ENCODE data around the gene RNF17.
"Not testable (repeated sequence)": the region's sequence is repeated elsewhere in the genome, so short reads cannot be mapped to it uniquely, and the experiment has no call there.

Gene RNF17

GRCh38 chr13:24763596-24764275, at the start of gene RNF17:
RNF17 (plus strand) TSS chr13:24764169; CDS start chr13:24764204, 35 bp downstream.
- DNase-seq: no peak

DNA sequence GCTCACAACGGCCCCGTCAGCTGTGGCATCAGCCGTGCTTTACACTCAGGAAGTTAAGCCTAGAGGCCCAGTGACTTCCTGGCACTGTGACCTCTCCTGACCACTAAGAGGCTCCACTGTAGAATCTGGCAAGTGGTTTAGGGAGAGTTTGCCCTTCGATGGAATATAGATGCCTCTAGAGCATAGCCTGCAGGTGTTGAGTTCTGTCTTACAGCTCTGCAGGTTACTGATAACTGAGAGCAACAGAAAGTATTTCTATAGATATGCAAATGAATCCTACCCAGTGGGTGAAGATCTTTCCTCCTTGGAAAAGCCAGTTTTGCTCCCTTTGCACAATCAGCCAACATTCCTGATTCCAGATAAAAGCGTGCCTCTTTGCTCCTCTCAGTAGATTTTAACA, 48.0 kb upstream of the RNF17 start:
- DNase-seq: no peak

DNA sequence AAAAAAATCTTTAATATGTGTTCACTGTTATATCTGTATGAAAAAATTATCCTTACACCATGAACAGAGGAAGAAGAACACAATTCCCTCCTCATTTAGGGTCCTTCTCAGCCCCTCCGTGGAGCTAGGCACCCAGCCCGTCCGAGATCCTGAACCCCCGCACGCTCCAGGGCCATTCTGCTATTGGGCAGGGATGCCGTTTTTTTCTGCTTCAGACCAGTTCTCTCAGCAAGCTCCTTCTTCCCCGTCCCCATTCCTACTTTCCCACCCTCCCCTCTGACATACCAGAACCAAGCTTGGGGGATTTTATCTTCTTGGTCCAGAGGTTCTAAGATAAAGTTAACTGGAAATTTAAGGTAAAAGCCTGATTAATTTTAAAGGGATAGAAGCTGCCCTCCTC, 47.5 kb upstream of the RNF17 start:
- DNase-seq: no peak

GRCh38 chr13:24717217-24717616, 46.8 kb upstream of the RNF17 start:
- no peak for DNase-seq

GRCh38 chr13:24718192-24718965, 45.6 kb upstream of the RNF17 start:
- DNase-seq: no peak

GRCh38 chr13:24719139-24719538, 44.8 kb upstream of the RNF17 start:
- no peak for DNase-seq

DNA sequence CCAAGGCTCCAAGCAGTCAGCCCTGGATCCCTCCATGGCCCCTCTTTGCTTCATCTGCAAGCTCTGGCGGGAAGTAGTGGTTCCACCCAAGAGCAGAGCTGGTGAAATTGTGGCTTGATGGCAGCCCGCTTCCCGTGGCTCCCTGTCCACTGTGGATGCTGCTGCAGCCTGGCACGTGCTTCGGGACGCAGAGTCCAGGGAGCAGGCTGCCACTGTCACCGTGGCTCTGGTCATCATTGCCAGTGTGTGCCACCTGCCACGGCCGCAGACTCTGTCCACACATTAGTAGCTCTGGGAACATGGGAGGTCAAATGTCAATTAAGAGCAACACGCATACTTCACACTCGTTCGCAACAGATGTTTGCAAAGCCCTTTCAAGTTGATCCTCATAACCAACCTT, 40.8 kb upstream of the RNF17 start:
- DNase-seq: no peak

DNA sequence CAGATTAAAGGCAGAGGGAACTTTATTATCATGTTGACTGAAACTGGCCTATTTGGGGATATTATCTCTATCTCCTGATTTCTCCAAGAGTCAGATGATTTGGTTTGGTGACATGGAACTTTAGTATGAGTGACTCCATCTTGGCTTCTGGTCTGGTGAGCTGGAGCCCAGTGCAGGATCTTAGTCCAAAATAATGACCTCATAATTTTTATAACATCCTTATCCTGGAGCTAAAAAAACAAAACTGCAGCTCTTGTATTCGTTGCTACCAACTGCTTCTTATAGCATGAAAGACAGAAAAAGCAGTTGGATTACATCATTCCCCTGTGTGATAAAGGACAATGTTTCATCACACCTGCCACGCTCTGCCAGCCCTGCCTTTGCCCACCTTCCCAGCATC, 39.3 kb upstream of the RNF17 start:
- DNase-seq: no peak

DNA sequence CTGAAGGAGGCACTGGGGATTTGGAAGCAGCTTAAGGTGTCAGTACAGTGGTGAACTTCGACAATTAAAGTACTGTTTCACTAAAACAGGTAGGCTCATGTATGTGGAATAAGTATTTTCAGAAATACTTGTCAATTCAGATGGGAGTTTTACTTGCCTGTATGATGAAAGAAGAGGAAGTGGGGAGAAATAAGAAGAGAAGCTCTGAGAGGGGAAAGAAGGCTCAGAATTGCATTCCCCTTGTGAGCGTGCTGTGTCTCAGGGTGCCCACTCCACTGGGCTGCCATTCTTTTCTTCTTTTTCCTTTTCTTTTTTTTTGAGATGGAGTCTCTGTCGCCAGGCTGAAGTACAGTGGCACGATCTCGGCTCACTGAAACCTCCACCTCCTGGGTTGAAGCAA, 38.6 kb upstream of the RNF17 start:
- DNase-seq: no peak

DNA sequence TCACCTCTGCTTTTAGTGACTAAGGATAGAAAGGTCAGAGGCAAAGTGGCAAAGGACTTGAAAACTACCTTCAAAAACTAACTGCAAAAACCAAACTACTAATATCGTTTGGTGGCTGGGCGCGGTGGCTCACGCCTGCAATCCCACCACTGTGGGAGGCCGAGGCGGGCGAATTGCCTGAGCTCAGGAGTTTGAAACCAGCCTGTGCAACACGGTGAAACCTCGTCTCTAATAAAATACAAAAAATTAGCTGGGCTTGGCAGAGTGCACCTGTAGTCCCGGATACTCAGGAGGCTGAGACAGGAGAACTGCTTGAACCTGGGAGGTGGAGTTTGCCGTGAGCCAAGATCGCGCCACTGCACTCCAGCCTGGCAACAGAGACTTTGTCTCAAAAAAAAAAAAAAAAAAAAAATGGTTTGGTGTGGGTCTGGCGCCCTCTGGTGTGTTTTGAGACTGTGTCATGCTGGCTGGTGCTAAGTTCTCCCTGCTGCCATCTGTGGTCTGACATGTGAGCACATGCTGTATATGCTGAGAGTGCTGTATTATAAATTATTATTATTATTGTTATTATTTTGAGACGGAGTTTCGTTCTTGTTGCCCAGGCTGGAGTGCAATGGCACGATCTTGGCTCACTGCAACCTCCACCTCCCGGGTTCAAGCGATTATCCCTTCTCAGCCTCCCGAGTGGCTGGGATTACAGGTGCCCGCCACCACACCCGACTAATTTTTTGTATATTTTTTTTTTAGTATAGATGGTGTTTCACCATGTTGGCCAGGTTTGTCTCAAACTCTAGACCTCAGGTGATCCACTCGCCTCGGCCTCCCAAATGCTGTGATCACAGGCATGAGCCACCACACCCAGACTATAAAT, 36.0 kb upstream of the RNF17 start:
- peak; percentile 81 for DNase-seq

GRCh38 chr13:24730873-24731567, 32.9 kb upstream of the RNF17 start:
- not testable (repeated sequence) for DNase-seq

- DNase-seq: peak; percentile 48
Observed at GRCh38 chr13:24734950-24735349, 29.0 kb upstream of the RNF17 start.

- no peak for DNase-seq
Observed at GRCh38 chr13:24737042-24737441, 26.9 kb upstream of the RNF17 start.

GRCh38 chr13:24738366-24738847, 25.6 kb upstream of the RNF17 start:
- DNase-seq: no peak

- DNase-seq: no peak
Observed at GRCh38 chr13:24740014-24740890, 23.7 kb upstream of the RNF17 start.

DNA sequence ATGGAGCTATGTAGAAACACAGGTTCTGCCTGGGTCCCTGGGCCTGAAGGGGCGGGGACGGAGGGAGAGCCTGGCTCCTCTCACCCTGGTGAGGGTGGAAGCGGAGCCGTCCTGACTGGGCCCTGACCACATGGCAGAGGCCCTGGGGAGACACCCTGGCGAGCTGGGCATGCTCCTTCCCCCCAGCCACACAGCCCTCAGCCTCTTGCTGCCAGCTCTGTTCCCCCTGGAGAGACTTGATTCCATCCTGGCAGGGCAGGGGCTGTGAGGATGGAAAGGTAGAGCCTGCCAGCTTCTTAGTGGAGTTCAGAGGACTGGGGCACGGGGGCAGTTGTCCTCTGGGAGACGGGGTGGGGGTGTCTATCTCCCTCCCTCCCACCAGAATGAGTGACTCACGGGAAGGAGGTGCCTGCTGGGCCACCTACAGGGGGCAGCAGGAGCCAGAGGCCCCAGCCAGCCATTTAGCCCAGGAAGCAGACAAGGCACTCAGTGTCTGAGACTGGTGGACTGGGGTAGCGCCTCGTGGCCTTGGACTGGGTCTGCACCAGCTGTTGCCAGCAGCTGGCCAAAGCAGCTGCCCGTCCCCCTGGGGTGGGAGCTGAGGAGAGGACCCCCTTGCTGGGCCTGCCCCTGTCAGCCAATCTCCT, 22.8 kb upstream of the RNF17 start:
- DNase-seq: no peak

GRCh38 chr13:24741791-24742190, 22.2 kb upstream of the RNF17 start:
- DNase-seq: no peak

GRCh38 chr13:24742294-24742693, 21.7 kb upstream of the RNF17 start:
- DNase-seq: no peak

GRCh38 chr13:24742977-24743376, 21.0 kb upstream of the RNF17 start:
- DNase-seq: no peak

- DNase-seq: no peak
Observed at GRCh38 chr13:24744247-24744646, 19.7 kb upstream of the RNF17 start.

GRCh38 chr13:24745516-24745860, 18.5 kb upstream of the RNF17 start:
- no peak for DNase-seq
